Measurements from ENCODE around the gene AFF1.
"Not testable (repeated sequence)": the region's sequence is repeated elsewhere in the genome, so short reads cannot be mapped to it uniquely, and the experiment has no call there.

AFF1 gene

DNA sequence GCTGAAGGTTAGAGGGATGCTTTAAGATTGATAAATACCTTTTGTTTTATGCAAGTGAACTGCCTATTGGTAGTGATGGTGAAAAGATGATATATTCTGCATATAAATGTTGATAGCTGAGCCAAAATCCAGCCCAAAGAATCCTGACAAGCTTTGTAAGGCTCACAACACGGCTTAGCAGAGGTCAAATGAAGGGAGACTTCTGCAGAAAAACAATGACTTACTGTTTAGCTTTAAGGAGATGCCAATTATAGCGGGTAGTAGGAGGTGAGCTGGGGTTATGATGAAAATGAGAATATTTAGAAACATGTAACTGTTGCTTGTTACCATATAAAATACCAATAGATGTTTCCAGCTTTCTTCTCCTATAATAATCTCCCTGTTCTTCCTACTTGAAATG, 97.1 kb downstream of the AFF1 start:
- DNase-seq (ENCODE audit: extremely low read depth in 1 of 2, low read depth in 1 of 2) = no peak

GRCh38 chr4:87032884-87033533, 98.2 kb downstream of the AFF1 start:
- no peak for DNase-seq (ENCODE audit: extremely low read depth in 1 of 2, low read depth in 1 of 2)

GRCh38 chr4:87033902-87034301, 99.1 kb downstream of the AFF1 start:
- DNase-seq (ENCODE audit: extremely low read depth in 1 of 2, low read depth in 1 of 2) = no peak

GRCh38 chr4:87034527-87034926, 99.7 kb downstream of the AFF1 start:
- DNase-seq (ENCODE audit: extremely low read depth in 1 of 2, low read depth in 1 of 2) = no peak

DNA sequence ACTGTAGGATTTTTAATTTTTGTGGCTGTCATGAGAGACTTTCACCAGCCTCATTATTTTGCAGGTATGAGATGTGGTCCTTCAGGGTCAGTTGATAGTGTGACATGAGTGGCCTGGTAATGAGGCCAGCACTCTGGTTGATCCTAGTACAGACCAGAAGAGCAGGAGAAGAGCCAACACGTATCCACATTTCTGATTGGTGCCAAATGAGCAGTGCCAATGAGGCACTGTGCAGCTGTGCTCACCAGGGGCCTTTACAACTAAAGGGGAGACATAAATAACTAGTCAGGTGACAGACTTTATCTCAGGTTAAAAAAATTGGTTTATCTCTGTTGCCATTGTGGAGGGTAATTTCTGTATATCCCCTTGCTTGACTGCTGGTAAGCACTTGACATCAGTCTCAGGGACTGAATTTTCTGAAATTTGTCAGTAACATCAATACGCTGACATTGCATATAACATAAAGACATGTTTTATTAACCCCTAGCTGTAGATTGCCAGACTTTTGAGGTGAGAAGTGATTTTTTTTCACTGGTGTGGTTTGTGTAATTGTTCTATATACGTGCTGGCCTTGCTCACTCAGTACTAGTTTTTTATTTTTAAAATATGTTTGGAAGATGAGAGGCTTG, 101.2 kb downstream of the AFF1 start:
- DNase-seq (ENCODE audit: extremely low read depth in 1 of 2, low read depth in 1 of 2) = no peak

DNA sequence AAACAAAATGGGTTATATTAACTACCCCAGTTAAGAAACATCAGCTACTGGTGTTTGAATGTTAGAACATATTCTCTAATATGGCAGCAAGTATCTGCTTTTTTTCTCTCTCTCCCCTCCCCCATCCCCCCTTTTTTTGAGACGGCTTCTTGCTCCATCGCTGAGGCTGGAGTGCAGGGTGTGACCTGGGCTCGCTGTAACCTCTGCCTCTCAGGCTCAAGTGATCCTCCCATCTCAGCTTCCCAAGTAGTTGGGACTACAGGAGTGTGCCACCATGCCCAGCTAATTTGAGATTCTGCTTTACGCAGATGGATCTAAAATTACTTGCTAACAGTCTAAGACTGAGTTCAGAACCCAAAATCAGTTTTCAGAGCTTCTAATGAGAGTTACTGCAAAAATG, 101.9 kb downstream of the AFF1 start:
- DNase-seq (ENCODE audit: extremely low read depth in 1 of 2, low read depth in 1 of 2) = no peak

DNA sequence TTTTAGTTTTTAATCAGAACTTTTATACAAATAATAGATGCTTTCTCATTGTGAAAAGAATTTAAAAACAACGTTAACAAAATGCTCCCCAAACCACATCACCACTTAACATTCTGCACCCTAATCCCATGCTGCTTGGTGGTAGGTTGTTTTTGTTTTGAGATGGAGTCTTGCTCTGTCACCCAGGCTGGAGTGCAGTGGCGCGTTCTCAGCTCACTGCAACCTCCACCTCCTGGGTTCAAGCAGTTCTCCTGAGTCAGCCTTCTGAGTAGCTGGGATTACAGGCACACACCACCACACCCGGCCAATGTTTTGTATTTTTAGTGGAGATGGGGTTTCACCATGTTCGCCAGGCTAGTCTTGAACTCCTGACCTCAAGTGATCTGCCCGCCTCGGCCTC, 102.4 kb downstream of the AFF1 start:
- DNase-seq (ENCODE audit: extremely low read depth in 1 of 2, low read depth in 1 of 2) = not testable (repeated sequence)

DNA sequence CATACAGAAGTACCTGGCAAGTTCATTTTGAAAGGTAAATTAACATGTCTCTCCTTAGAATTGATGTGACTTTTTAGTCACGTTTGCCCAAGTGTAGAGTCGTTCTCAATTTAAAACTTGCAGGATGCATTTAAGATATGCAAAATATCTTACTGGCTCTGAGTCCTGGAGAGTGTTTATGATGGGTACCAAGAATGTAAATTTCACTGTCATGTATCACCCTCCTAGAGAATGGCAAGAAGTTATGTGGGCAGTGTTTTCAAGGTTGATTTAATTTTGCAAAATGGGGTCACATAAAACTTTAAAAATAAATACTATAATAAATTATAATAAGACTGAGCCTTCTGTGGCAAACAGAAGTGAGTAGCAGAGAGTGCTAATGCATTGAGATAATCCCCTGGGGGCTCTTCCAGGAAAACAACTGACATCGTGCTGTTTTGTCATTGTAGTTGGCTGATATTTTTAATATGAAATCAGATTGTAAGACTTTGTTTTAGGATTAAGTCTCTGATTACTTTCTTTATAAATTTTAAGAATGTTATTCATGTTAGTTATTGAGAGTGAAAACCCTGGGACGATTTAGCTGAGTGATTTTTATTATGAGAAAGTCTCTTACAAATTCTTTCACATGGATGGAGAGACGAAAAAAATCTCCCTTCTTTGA, 103.0 kb downstream of the AFF1 start:
- DNase-seq (ENCODE audit: extremely low read depth in 1 of 2, low read depth in 1 of 2) = no peak

DNA sequence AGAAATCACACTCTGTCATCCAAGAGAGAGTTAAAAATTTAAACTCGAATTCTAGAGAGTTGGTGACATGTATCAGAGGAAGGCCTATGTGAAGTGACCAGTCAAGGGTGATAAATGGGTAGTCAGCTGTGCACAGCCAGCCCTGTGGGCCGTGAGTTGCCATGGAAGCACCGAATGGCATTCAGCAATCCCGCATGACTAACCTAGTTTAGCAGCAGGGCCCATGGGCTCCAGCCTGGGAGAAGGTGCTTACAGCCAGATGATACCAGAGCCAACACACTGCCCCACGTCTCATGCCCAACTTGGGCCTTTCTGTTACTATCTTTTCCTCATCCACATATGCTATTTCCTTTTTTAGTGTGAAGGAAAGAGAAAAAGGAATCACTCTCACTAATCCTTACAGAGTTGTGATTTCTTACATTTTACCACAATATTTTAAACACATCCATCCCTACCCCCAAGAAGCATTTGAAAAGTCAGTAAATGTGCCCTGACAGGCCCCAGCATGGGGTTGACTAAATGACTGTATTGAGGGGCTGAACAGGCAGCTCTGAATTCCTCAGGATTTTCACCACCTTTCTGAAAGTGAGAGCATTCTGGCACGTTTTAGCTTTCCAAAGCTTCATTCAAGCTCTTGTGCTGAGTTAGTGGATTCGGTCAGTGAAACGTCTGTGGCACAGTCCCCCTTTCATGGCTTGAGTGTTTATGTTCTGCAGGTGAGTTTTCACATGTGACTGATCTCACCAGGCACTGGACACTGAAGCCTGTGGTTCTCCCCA, 104.2 kb downstream of the AFF1 start:
- DNase-seq (ENCODE audit: extremely low read depth in 1 of 2, low read depth in 1 of 2) = no peak

DNA sequence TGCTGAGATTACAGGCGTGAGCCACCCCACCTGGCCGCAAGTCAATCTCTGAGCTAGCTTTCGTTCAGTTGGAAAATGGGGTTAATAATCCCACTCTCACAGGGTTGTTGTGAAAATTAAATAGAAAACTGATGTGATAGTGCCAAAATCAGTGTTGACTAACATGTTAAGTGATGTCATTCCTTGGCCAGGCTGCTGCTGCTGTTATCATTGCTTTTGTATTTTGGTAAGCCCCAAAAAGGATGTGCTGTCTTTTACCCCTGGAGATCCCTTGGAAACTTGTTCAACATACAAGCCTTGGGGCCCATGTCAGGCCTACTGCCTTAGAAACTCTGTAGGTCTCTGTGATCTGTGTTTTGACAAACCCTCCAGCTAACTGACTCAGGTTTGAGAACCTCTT, 106.3 kb downstream of the AFF1 start:
- DNase-seq (ENCODE audit: extremely low read depth in 1 of 2, low read depth in 1 of 2) = no peak

DNA sequence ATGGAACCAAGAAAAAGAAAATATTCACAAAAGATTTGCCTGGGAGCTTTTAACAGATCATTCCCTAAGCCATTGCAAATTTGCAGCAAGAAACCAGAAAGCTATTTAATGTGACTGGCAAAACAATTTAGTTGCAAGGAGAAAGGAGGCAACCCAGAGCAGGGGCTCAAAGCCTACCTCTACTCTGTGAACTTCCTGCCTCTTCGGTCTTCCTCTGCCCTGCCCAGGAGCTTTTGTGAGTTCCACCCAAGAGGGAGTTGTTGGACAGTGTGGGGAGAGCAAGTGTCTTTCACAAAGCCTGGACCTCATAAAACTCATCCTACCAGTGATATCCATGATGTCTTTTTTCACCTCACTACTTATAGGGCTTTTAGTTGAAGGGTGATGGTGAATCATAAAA, 107.4 kb downstream of the AFF1 start:
- DNase-seq (ENCODE audit: extremely low read depth in 1 of 2, low read depth in 1 of 2) = no peak

DNA sequence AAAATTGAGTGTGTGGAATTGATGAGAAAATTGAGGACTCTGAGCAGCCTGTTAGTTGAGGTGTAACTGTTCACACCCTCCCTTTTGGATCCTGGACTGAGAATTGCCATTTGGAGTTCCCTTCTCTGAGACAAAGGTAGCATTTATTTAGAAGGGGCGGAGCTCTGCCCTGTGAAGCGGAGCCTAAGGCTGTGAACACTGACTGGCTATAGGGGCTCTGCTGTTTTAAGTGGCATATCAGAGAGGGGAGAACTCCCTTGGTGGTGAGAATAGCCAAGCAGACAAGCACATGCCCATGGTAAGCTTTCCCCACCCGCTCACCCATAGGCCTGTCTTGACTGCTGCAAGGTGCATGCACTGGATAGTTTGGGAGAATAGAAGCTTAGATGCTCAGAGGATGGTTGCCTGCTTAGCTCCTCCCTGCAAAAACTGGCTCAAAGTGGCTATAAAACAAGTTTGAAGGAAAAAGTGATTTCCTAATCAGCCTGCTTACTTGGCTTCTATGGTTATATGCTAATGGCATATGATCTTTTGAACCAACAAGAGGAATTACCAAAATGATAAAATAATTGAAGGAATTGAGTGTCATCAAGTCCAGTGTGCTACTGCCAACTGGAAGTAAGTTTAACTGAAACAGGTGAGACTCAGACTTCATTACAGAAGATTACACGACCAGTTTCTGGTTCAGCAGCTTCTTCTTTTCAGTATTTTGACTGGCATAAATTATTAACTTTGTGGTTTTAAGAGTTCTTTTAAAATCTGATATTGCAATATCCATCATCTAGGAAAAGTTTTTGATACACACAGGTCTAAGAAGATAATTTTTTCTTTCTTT, 108.4 kb downstream of the AFF1 start:
- DNase-seq (ENCODE audit: extremely low read depth in 1 of 2, low read depth in 1 of 2) = no peak

DNA sequence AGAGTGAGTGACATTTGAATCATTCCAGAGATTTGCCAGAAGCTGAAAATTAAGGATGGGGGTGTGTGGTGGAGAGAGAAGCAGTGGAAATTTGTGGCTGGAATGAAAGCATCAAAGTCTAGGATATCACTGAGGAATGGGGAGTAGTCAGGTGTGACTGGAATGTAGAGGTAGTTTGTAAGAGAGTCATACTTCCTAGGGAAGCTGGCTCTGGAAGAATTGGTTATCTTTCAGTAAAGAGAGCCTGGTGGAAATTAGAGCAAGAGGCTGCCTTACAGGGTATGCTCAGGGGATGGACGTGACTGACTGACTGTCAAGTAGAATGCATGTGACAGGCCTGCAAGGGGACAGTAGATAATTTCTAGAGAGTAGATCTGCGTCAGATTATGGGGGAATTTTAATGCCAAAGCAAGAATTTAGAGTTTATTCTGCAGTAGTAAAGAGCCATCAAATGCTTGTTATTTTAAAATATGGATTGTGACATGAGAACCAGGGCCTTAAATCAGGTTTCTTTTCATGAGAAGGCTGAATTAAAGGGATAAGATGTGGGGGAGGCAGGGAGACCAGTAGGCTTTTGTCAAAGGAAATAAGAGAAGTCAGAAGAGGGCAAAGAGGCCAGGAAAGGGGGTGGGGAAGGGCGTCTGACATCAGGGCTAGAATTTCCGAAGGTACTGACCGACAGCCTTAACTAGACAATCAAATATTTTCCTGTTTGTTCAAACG, 109.9 kb downstream of the AFF1 start:
- no peak for DNase-seq (ENCODE audit: extremely low read depth in 1 of 2, low read depth in 1 of 2)

DNA sequence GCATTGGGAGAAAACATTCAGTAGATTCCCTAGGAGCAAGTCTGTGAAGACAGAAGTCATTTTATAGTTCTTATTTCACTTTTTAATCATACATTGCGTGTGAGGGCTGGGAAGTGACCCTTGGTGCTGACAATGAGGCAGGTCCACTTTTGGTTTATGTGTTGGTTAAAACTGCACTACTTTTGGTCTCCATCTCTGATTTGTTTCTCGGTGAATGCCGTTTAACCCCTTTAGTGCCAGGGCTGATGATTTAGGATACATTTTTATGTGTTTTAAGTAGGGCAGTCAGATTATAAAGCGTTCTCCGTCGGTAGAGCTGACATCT, 110.4 kb downstream of the AFF1 start:
- no peak for DNase-seq (ENCODE audit: extremely low read depth in 1 of 2, low read depth in 1 of 2)

GRCh38 chr4:87045659-87046058, 110.8 kb downstream of the AFF1 start:
- DNase-seq (ENCODE audit: extremely low read depth in 1 of 2, low read depth in 1 of 2) = no peak

- DNase-seq (ENCODE audit: extremely low read depth in 1 of 2, low read depth in 1 of 2) = no peak
These were observed 111.3 kb downstream of the AFF1 start for GRCh38 chr4:87046121-87046551.

DNA sequence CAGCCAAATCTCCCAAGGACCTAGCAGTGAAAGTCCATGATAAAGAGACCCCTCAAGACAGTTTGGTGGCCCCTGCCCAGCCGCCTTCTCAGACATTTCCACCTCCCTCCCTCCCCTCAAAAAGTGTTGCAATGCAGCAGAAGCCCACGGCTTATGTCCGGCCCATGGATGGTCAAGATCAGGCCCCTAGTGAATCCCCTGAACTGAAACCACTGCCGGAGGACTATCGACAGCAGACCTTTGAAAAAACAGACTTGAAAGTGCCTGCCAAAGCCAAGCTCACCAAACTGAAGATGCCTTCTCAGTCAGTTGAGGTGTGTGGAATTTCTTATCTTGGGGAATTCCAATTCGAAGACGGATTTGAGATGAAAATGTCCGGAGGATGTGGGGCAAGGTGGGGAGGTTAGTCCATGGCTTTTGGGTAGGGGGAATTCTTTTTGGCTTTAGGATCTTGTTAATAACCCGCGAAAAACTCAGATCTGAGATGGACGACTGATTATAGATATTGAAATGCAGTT, 112.5 kb downstream of the AFF1 start:
- DNase-seq (ENCODE audit: extremely low read depth in 1 of 2, low read depth in 1 of 2) = no peak

DNA sequence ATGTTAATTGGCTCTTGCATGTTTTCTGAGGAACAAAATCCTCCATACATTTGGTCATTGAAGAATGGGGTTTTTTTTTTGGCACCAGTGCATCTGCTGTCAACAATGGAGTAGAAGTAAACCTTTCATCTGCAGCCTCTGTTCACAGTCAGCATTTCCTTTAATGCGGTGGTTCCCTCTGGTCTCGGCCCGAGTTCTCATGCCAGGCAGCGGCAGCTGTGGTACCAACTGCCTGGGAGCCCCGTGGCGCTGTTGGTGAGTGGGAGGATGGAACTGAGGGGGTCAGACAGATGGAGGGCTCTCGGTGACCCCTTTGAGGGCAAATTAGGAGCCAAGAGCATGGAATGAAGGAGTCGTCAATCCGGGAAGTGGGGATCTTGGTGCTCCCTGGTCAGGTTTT, 114.7 kb downstream of the AFF1 start:
- no peak for DNase-seq (ENCODE audit: extremely low read depth in 1 of 2, low read depth in 1 of 2)

GRCh38 chr4:87050596-87050995, 115.8 kb downstream of the AFF1 start:
- DNase-seq (ENCODE audit: extremely low read depth in 1 of 2, low read depth in 1 of 2) = no peak

DNA sequence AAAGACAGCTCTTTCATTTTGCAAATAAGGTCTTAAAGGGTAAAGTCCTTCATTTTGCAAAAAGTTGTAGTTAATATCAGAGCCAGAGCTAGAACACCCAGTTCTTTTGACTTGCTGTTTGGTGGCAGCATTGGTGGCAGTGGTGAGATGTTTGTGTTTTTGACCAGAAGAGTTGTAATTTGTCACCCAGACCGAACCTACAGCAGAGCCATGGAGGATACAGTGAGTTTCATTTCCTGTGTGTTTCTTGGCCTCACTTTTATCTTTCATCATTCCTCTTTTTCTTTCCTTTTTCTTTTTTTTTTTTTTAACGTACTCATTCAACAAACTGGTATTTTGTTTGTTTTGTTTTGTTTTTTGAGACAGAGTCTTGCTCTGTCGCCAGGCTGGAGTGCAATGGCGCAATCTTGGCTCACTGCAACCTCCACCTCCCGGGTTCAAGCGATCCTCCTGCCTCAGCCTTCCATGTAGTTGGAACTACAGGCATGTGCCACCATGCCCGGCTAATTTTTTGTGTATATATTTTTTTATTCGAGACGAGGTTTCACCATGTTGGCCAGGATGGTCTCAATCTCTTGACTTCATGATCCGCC, 116.4 kb downstream of the AFF1 start:
- no peak for DNase-seq (ENCODE audit: extremely low read depth in 1 of 2, low read depth in 1 of 2)

Measured in activated CD8-positive, alpha-beta memory T cell treated with anti-CD3 and anti-CD28 coated beads for 1 hour (primary cell).